OCI-LY1 (cell line): Measurements from ENCODE around the gene EIF2S2.

Source experiments
- EZH2 ChIP-seq: fragments of 200-600 bp; sonication (generic), shearing (Covaris generic); IDR thresholded peaks from 2 replicates; pipeline ENCODE4 v1.8.0; 2017; ENCODE audit warnings: borderline replicate concordance, mixed run types, mild to moderate bottlenecking, antibody characterized with exemption, low read length, moderate library complexity, mixed read lengths
- TF ChIP-seq, protein P1 (sequence below): fragments of 200-600 bp; sonication (generic), shearing (Covaris generic); IDR thresholded peaks from 2 replicates; pipeline ENCODE4 v1.5.1; 2017; ENCODE audit warnings: mild to moderate bottlenecking, antibody characterized with exemption, low read length, moderate library complexity, mixed read lengths

DNA sequence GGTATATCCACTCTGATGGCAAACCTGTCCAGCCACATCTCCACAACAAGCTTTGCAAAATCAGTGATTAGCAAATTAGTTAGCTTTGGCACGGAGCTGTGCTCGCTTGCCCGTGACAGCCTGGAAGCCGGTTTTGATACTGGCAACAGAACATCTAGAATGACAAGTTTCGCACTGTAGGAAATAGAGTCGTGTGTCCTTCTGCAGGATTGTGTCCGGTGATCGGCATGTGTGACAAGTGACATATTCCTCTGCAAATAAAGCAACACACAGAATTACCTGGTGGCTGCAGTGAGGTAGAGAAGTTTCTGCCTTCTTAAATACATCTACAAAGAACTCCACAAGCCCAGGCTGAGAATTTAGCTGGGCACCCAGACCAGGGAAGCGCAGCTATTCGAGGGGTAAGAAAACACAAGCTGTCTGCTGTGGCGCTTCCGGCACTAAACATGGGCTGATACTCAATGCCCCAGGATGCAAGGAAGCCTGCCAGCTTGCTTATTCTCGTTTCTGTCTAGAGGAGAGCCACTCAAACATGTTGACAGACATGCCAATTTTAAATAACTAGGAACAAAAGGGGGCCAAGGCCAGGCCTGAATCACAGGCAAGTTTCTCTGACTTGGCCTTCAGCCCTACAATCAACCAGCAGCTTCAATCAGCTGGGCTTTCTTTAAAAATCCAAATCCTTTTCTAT lies 22.2 kb downstream of the EIF2S2 start:
- TF ChIP-seq EZH2: no peak
- TF ChIP-seq, protein P1, sequence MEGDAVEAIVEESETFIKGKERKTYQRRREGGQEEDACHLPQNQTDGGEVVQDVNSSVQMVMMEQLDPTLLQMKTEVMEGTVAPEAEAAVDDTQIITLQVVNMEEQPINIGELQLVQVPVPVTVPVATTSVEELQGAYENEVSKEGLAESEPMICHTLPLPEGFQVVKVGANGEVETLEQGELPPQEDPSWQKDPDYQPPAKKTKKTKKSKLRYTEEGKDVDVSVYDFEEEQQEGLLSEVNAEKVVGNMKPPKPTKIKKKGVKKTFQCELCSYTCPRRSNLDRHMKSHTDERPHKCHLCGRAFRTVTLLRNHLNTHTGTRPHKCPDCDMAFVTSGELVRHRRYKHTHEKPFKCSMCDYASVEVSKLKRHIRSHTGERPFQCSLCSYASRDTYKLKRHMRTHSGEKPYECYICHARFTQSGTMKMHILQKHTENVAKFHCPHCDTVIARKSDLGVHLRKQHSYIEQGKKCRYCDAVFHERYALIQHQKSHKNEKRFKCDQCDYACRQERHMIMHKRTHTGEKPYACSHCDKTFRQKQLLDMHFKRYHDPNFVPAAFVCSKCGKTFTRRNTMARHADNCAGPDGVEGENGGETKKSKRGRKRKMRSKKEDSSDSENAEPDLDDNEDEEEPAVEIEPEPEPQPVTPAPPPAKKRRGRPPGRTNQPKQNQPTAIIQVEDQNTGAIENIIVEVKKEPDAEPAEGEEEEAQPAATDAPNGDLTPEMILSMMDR: no peak
